ENCODE data around the gene ANKS3.

The ANKS3 gene

DNA sequence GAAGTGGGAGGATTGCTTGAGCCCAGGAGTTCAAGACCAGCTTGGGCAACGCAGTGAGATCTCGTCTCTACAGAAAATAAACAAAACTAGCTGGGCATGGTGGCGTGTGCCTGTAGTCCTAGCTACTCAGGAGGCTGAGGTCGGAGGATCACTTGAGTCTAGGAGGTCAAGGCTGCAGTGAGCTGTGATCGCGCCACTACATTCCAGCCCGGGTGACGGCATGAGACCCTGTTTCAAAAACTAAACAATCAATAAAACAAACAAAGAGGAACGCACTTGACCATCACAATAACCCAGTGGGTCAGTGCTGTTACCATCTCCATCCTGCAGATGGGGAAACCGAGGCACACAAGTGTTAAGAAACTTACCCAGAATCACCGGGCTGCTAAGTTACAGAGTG is 19.2 kb upstream of the ANKS3 start:
- no peaks in the 10 kb centered on the region for H3F3A ChIP-seq (ENCODE audit: insufficient read depth)
- no peak overlapping the region for H2AFZ ChIP-seq (ENCODE audit: low read depth, low read length, severe bottlenecking)
- no peak overlapping the region for H3K4me2 ChIP-seq (ENCODE audit: low read depth, low read length, poor library complexity, severe bottlenecking)
- no peak overlapping the region for H3K4me3 ChIP-seq (ENCODE audit: insufficient read depth, low read length, poor library complexity, severe bottlenecking)
- H3K9me3 ChIP-seq (ENCODE audit: insufficient read depth, low read length): no peaks in the 10 kb centered on the region
- 0 out of 2 replicates have a peak, but pooled peaks cover 5% of the 10 kb centered on the region for H3K36me3 ChIP-seq (ENCODE audit: low read length)
- H3K79me2 ChIP-seq (ENCODE audit: insufficient read depth, low read length): no peaks in the 10 kb centered on the region
- H3K27ac ChIP-seq (ENCODE audit: low read depth, low read length): no peak overlapping the region
- H4K20me1 ChIP-seq (ENCODE audit: low read depth, low read length): no peaks in the 10 kb centered on the region
- no peak overlapping the region for H3K9ac ChIP-seq (ENCODE audit: low read length)
- no peaks in the 10 kb centered on the region for H3K27me3 ChIP-seq (ENCODE audit: low read length)
- no peaks in the 10 kb centered on the region for H3K9me2 ChIP-seq (replicated peaks; ENCODE audit: insufficient read depth, low read length)
- no peak for TF ChIP-seq EZH2phosphoT487 (conservative IDR thresholded peaks at IDR 0.05; ENCODE audit: low read length)
- TF ChIP-seq, protein P1, sequence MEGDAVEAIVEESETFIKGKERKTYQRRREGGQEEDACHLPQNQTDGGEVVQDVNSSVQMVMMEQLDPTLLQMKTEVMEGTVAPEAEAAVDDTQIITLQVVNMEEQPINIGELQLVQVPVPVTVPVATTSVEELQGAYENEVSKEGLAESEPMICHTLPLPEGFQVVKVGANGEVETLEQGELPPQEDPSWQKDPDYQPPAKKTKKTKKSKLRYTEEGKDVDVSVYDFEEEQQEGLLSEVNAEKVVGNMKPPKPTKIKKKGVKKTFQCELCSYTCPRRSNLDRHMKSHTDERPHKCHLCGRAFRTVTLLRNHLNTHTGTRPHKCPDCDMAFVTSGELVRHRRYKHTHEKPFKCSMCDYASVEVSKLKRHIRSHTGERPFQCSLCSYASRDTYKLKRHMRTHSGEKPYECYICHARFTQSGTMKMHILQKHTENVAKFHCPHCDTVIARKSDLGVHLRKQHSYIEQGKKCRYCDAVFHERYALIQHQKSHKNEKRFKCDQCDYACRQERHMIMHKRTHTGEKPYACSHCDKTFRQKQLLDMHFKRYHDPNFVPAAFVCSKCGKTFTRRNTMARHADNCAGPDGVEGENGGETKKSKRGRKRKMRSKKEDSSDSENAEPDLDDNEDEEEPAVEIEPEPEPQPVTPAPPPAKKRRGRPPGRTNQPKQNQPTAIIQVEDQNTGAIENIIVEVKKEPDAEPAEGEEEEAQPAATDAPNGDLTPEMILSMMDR (IDR thresholded peaks at IDR 0.05; ENCODE audit: insufficient read depth, low read length, poor library complexity, severe bottlenecking): no peak

DNA sequence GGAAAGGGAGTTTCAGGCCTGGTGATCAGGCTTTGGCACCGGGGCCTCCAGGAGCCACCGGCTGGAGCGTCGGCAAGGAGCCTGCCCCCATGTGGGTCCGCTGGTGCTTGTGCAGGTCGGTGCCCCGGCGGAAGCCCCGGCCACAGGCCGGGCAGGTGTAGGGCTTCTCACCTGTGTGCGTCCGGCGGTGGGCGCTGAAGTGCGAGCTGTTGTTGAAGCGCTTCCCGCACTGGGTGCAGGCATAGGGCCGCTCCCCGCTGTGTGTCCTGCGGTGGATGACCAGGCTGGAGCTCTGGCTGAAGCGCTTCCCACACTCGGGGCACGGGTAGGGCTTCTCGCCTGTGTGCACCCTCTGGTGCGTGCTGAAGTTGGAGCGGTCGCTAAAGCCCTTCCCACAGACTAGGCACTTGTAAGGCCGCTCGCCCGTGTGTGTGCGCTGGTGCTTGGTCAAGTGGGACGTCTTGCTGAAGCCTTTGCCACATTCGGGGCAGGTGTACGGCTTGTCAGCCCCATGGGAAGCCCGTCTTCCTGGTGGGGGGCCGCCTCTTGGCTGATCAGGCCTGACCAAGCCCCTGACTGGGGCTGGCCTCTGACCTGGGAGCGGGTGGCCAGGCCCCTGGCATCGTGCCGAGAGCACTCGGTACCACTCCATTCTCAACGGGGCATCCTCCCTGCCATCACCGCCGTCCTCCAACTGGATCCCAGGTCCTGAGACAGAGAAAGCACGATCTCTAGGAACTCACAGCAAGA is 18.5 kb upstream of the ANKS3 start:
- H3K4me2 ChIP-seq (ENCODE audit: low read depth, low read length, poor library complexity, severe bottlenecking): no peak overlapping the region
- no peaks in the 10 kb centered on the region for H3K27me3 ChIP-seq (ENCODE audit: low read length)
- 0 out of 2 replicates have a peak, but pooled peaks cover 5% of the 10 kb centered on the region for H3K36me3 ChIP-seq (ENCODE audit: low read length)
- H3K79me2 ChIP-seq (ENCODE audit: insufficient read depth, low read length): no peaks in the 10 kb centered on the region
- H4K20me1 ChIP-seq (ENCODE audit: low read depth, low read length): no peaks in the 10 kb centered on the region
- H3K27ac ChIP-seq (ENCODE audit: low read depth, low read length): no peak overlapping the region
- H3K9me3 ChIP-seq (ENCODE audit: insufficient read depth, low read length): no peaks in the 10 kb centered on the region
- no peak overlapping the region for H2AFZ ChIP-seq (ENCODE audit: low read depth, low read length, severe bottlenecking)
- no peak for TF ChIP-seq EZH2phosphoT487 (conservative IDR thresholded peaks at IDR 0.05; ENCODE audit: low read length)
- TF ChIP-seq, protein P1 (IDR thresholded peaks at IDR 0.05; ENCODE audit: insufficient read depth, low read length, poor library complexity, severe bottlenecking): no peak
- H3F3A ChIP-seq (ENCODE audit: insufficient read depth): no peaks in the 10 kb centered on the region
- no peak overlapping the region for H3K9ac ChIP-seq (ENCODE audit: low read length)
- H3K4me3 ChIP-seq (ENCODE audit: insufficient read depth, low read length, poor library complexity, severe bottlenecking): no peak overlapping the region
- no peaks in the 10 kb centered on the region for H3K9me2 ChIP-seq (replicated peaks; ENCODE audit: insufficient read depth, low read length)

DNA sequence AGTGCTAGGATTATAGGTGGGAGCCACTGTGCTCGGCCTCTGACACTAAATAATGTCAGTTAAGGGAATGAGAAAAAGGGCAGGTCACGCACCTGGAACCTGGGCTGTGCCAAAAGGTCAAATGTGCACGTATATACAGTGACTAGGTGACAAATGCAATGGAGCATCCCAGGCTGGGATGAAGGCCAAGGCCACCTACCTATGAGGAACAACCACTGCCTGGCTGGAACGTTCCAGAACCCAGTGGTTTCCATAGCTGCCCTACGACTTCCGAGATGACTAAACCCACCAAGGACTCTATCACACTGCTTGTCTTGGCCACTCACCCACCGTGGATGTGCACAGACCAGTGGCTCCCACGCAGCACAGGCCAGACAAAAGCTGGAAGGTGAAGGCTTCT is 16.8 kb upstream of the ANKS3 start:
- Histone ChIP-seq H4K20me1 (ENCODE audit: low read depth, low read length) (no peaks in the 10 kb centered on the region), H3K4me2 (ENCODE audit: low read depth, low read length, poor library complexity, severe bottlenecking) (no peak overlapping the region), H3K4me3 (ENCODE audit: insufficient read depth, low read length, poor library complexity, severe bottlenecking) (no peak overlapping the region), H3K27me3 (ENCODE audit: low read length) (no peaks in the 10 kb centered on the region), H3K36me3 (ENCODE audit: low read length) (0 out of 2 replicates have a peak, but pooled peaks cover 4% of the 10 kb centered on the region), H3K27ac (ENCODE audit: low read depth, low read length) (no peak overlapping the region), H3K9me2 (replicated peaks; ENCODE audit: insufficient read depth, low read length) (no peaks in the 10 kb centered on the region), H3K9me3 (ENCODE audit: insufficient read depth, low read length) (no peaks in the 10 kb centered on the region), H3F3A (ENCODE audit: insufficient read depth) (no peaks in the 10 kb centered on the region), H3K9ac (ENCODE audit: low read length) (no peak overlapping the region), H2AFZ (ENCODE audit: low read depth, low read length, severe bottlenecking) (no peak overlapping the region), H3K79me2 (ENCODE audit: insufficient read depth, low read length) (no peaks in the 10 kb centered on the region)
- no peak for TF ChIP-seq EZH2phosphoT487 (conservative IDR thresholded peaks at IDR 0.05; ENCODE audit: low read length)
- TF ChIP-seq, protein P1 (IDR thresholded peaks at IDR 0.05; ENCODE audit: insufficient read depth, low read length, poor library complexity, severe bottlenecking): no peak

Measured in SU-DHL-6 (cell line).